ENCODE measurements around the gene C6orf120.

The C6orf120 gene

GRCh38 chr6:169724494-169725124 is 22.7 kb downstream of the C6orf120 start, which contains the start of gene PHF10:
PHF10 (minus strand) TSS chr6:169724500; CDS start chr6:169723931, 569 bp downstream.
- Mint-ChIP-seq H3K4me3 (peak within 1 kb of the TSS; percentile 91 to 92), H3K9me3 (no peaks in the 10 kb centered on the region), H3K4me1 (peaks cover 10 to 16% of the 10 kb centered on the region in 2 donors), H3K27me3 (no peaks in the 10 kb centered on the region), H3K36me3 (peaks cover 0 to 9% of the 10 kb centered on the region in 2 donors), H3K27ac (peak within 1 kb of the TSS; percentile 87)
- ATAC-seq (replicated peaks) = peak; percentile 57 to 67
- peak; percentile 51 for DNase-seq

DNA sequence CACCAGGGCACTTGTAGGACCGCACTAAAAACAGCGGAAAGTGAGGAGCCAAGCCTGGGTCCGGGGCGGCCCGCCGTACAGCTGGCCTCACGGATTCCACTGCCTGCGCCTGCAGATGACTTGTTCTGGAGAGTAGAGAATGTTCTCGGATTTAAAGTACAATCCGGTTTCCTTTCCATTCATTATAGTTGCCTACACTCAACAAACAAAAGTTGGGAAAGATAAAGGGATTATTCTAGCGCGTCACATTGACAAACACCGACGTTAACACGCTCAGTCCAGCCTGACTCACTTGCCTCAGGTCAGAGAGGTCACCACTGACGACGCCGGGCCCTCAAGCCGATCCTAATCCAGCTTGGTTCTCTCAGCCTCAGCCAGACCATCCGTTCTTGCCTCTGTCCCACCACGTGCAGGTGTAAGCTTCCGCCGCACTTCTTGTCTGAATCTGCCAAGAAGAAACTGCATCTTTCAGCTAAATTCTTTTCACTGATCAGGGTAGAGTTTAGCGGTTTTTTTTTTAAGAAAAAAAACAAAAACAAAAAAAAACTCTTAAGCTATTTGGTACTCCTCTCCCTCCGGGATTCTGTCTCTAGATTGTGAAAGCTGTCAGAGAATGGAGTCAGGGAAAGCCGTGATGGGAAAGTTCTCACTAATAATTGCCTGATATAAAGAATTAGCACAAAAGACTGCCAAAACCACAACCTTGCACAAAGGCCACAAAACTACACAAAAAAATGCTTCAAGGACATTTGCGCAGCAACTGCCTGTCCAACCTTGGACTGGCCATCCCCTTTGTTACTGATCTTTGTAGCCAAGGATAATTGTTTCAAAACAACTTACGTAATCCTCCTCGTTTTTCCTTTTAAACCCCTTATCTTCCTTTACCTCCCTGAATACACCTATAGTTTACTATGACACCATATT is 23.5 kb downstream of the C6orf120 start:
- Mint-ChIP-seq H3K36me3 (peaks cover 0 to 5% of the 10 kb centered on the region in 2 donors), H3K9me3 (no peaks in the 10 kb centered on the region), H3K27me3 (no peaks in the 10 kb centered on the region), H3K4me1 (peaks cover 10 to 14% of the 10 kb centered on the region in 2 donors), H3K4me3 (peak overlapping the region; percentile 57 to 82), H3K27ac (peak overlapping the region; percentile 80)
- DNase-seq (no peak), ATAC-seq (replicated peaks) (peak; percentile 27 to 32)

GRCh38 chr6:169726049-169726400 is 24.1 kb downstream of the C6orf120 start:
- Mint-ChIP-seq H3K4me3 (peak overlapping the region; percentile 57 to 82), H3K27ac (no peak overlapping the region), H3K9me3 (no peaks in the 10 kb centered on the region), H3K27me3 (no peaks in the 10 kb centered on the region), H3K36me3 (peaks cover 0 to 3% of the 10 kb centered on the region in 2 donors), H3K4me1 (peaks cover 10 to 13% of the 10 kb centered on the region in 2 donors)
- no peak for DNase-seq
- ATAC-seq (replicated peaks) = no peak

- H3K27ac Mint-ChIP-seq = no peak overlapping the region
- H3K4me3 Mint-ChIP-seq = no peak overlapping the region
- no peak for DNase-seq
- H3K36me3 Mint-ChIP-seq = peaks cover 0 to 3% of the 10 kb centered on the region in 2 donors
- ATAC-seq (replicated peaks) = no peak
- no peaks in the 10 kb centered on the region for H3K9me3 Mint-ChIP-seq
- peaks cover 10 to 11% of the 10 kb centered on the region in 2 donors for H3K4me1 Mint-ChIP-seq
- H3K27me3 Mint-ChIP-seq = no peaks in the 10 kb centered on the region
These were observed 25.0 kb downstream of the C6orf120 start for GRCh38 chr6:169726963-169727362.

DNA sequence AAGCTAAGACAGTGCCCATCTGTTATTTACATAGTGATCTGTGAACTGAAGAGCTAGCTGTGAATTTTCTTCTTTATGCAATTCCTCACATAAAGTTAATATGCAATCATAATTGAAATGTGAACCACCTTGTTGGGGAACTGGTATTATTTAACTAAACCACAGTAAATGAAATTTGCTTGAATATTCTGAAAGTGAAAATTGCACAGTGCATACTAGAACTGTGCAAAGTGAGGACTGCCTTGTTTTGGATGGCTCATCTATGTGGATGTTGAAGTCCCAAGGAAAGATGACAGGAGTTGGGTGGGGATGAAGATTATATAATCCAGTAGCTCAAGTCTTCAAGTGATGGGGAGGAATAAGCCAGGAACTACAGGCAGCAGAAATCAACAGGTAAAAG is 28.0 kb downstream of the C6orf120 start:
- no peak overlapping the region for H3K27ac Mint-ChIP-seq
- ATAC-seq (replicated peaks) (no peak), DNase-seq (no peak)
- H3K4me1 Mint-ChIP-seq = peaks cover 0 to 5% of the 10 kb centered on the region in 2 donors
- H3K4me3 Mint-ChIP-seq = no peak overlapping the region
- peaks cover 0 to 3% of the 10 kb centered on the region in 2 donors for H3K36me3 Mint-ChIP-seq
- H3K9me3 Mint-ChIP-seq = no peaks in the 10 kb centered on the region
- peaks cover 0 to 10% of the 10 kb centered on the region in 2 donors for H3K27me3 Mint-ChIP-seq

- H3K4me1 Mint-ChIP-seq = peaks cover 0 to 5% of the 10 kb centered on the region in 2 donors
- peak in 1 of 2 donors; percentile 29 for ATAC-seq (replicated peaks)
These were observed 36.5 kb downstream of the C6orf120 start for GRCh38 chr6:169738204-169738975.

DNA sequence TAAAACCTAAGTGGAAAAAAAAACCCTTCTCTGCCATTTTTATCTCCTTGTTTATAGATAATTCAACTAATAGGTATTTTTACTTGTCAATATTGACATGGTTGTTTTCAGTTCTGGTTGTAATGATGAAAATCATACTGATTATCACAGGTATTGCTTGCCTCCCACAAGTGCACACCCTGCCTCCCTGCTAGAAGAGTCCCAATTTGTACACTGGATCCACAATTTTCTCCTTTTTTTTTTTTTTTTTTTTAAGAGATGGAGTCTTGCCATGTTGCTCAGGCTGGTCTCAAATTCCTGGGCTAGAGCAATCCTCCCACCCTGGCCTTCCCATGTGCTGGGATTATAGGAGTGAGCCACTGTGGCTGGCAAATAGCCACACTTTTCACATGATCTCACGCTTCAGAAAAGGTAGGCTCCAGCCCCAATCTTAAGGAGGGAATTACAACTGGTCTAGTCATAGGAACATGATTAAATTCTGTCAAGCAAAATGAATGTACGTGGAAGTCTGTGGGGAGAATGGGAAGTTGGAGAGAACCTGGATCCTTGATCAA is 37.1 kb downstream of the C6orf120 start:
- Mint-ChIP-seq H3K4me1 (peaks cover 0 to 5% of the 10 kb centered on the region in 2 donors), H3K9me3 (no peaks in the 10 kb centered on the region), H3K27ac (no peak overlapping the region), H3K27me3 (peaks cover 10 to 37% of the 10 kb centered on the region in 2 donors), H3K4me3 (no peak overlapping the region), H3K36me3 (no peaks in the 10 kb centered on the region)
- no peak for ATAC-seq (replicated peaks)
- no peak for DNase-seq

More at GRCh38 chr6:169738204-169738975, 36.5 kb downstream of the C6orf120 start:
- Mint-ChIP-seq H3K27ac (no peak overlapping the region), H3K36me3 (no peaks in the 10 kb centered on the region), H3K27me3 (peaks cover 10 to 37% of the 10 kb centered on the region in 2 donors), H3K4me3 (no peak overlapping the region), H3K9me3 (no peaks in the 10 kb centered on the region)
- no peak for DNase-seq

DNA sequence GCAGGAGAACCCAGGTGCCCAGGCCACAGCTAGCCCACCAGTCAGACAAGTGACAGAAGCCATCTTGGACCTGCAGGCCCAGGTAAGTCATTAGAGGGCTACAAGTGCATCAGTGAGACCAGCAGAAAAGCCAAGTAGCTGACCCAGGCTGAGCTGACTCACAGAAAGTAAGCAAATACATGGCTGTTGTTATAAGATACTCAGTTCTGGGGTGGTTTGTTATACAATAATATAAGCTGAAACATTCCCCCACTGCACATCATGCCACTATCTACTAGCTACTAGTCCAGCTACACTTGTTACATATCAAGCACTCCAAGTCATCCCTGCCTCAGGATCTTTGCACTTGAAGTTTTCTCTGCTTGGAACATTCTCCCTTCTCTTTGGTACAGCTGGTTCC is 39.4 kb downstream of the C6orf120 start:
- Mint-ChIP-seq H3K4me1 (peaks cover 0 to 5% of the 10 kb centered on the region in 2 donors), H3K4me3 (no peak overlapping the region), H3K27ac (no peak overlapping the region), H3K27me3 (peaks cover 5 to 14% of the 10 kb centered on the region in 2 donors), H3K9me3 (no peaks in the 10 kb centered on the region), H3K36me3 (no peaks in the 10 kb centered on the region)
- DNase-seq (no peak), ATAC-seq (replicated peaks) (no peak)

- Mint-ChIP-seq H3K4me1 (peaks cover 4 to 11% of the 10 kb centered on the region in 2 donors), H3K4me3 (no peak overlapping the region), H3K36me3 (peaks cover 7 to 19% of the 10 kb centered on the region in 2 donors), H3K27me3 (no peaks in the 10 kb centered on the region), H3K9me3 (peaks cover 0 to 5% of the 10 kb centered on the region in 2 donors), H3K27ac (no peak overlapping the region)
- DNase-seq = no peak
- no peak for ATAC-seq (replicated peaks)
These were observed 43.5 kb downstream of the C6orf120 start for GRCh38 chr6:169745405-169745804.

DNA sequence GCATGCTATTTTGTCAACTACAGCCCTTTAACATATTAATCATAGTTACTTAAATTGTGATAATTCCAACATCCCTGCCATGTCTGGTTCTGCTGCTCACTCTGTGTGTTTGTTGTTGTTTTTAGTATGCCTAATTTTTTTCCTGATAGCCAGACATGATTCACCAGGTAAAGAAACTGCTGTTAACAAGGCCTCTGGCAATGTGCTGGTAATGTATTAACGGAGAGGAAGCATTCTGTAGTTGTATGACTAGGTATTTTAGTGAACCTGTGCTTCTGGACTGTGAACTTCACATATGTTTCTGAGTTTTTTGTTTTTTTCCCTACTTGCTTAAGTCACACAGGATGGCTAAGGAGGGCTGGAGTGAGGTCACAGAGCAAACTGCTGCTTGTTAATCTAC is 44.6 kb downstream of the C6orf120 start:
- DNase-seq (no peak), ATAC-seq (replicated peaks) (no peak)
- Mint-ChIP-seq H3K9me3 (peaks cover 0 to 5% of the 10 kb centered on the region in 2 donors), H3K4me1 (peaks cover 5 to 20% of the 10 kb centered on the region in 2 donors), H3K27ac (no peak overlapping the region), H3K4me3 (no peak overlapping the region), H3K27me3 (no peaks in the 10 kb centered on the region), H3K36me3 (peaks cover 7 to 23% of the 10 kb centered on the region in 2 donors)

GRCh38 chr6:169751242-169752073 is 49.5 kb downstream of the C6orf120 start, which contains the start of the genes DYNLT2 and ERMARD:
DYNLT2 (minus strand) TSS chr6:169751572; CDS start chr6:169751458, 114 bp downstream.
ERMARD (plus strand) TSS chr6:169751622; CDS start chr6:169751658, 36 bp downstream.
- Mint-ChIP-seq H3K27me3 (no peaks in the 10 kb centered on the region), H3K4me3 (peak within 1 kb of the TSS; percentile 95 to 100), H3K27ac (peak within 1 kb of the TSS; percentile 99), H3K36me3 (peaks cover 10 to 30% of the 10 kb centered on the region in 2 donors), H3K9me3 (peaks cover 0 to 4% of the 10 kb centered on the region in 2 donors), H3K4me1 (peaks cover 15 to 35% of the 10 kb centered on the region in 2 donors)
- peak; percentile 94 for DNase-seq
- peak; percentile 95 to 97 for ATAC-seq (replicated peaks)

DNA sequence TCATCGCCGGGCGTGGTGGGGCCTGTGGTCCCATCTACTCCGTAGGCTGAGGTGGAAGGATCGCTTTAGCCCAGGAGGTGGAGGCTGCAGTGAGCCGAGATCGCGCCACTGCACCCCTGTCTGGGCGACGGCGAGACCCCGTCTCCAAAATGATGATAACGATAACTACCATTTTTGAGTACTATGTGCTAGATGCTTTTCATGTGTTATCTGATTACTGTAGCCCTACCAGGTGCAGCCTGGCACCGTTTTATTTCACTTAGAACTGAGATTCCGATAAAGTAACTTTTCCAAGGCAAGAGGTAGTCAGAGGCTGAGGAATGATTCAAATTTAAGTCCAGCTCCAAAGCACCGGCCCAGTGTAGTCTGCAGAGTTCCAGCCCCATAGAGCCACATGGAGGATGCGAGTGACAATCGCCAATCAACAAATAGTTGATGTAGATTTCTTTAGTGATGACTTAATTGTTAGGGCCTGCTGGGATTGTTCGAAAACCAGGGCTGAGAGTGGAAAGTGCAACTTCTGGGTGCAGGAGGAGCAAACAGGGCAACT is 50.2 kb downstream of the C6orf120 start:
- Mint-ChIP-seq H3K9me3 (peaks cover 0 to 2% of the 10 kb centered on the region in 2 donors), H3K36me3 (peaks cover 13 to 33% of the 10 kb centered on the region in 2 donors), H3K27ac (peak overlapping the region; percentile 93), H3K27me3 (no peaks in the 10 kb centered on the region), H3K4me1 (peaks cover 15 to 35% of the 10 kb centered on the region in 2 donors), H3K4me3 (peak overlapping the region; percentile 95 to 100)
- DNase-seq (no peak), ATAC-seq (replicated peaks) (no peak)
